Small intestine (tissue), 7 donors: ENCODE results near the gene ACSF2. TPM values are rescaled to one million over a fixed set of nuclear protein-coding genes. Genes with fewer than 3 reads are reported as not detected.

Experiments
- DNase-seq, 2 donors: peaks; one replicate each; pipeline versions ENCODE4 v3.0.0 to v3.0.0-alpha.2; 2013
- FAIRE-seq: peaks from 2 replicates; lab custom pipeline; 2012; peaks lifted over from hg19 to GRCh38; lab: Jason Lieb, UNC
- H3K27ac ChIP-seq, 3 donors: one replicate each; pipeline ENCODE4 v1.5.1; 2013; ENCODE audit warnings: low read length in 2 of 3, mild to moderate bottlenecking in 2 of 3, control low read depth in 1 of 3, inconsistent platforms in 1 of 3, low read depth in 1 of 3, moderate library complexity in 1 of 3
- H3K27me3 ChIP-seq, 3 donors: one replicate each; pipeline ENCODE4 v1.6.1; 2013; ENCODE audit warnings: low read length in 3 of 3, inconsistent platforms in 1 of 3; ENCODE audit not compliant: control insufficient read depth in 3 of 3, insufficient read depth in 3 of 3
- H3K36me3 ChIP-seq, 3 donors: one replicate each; pipeline ENCODE4 v1.6.1; 2013; ENCODE audit warnings: low read length in 3 of 3, inconsistent platforms in 1 of 3, low read depth in 1 of 3, mild to moderate bottlenecking in 1 of 3, moderate library complexity in 1 of 3; ENCODE audit not compliant: control insufficient read depth in 3 of 3, insufficient read depth in 2 of 3
- H3K4me1 ChIP-seq, 3 donors: one replicate each; pipeline ENCODE4 v1.6.1; 2013; ENCODE audit warnings: low read length in 2 of 3, inconsistent platforms in 1 of 3, low read depth in 1 of 3, mild to moderate bottlenecking in 1 of 3, moderate library complexity in 1 of 3; ENCODE audit not compliant: control insufficient read depth in 3 of 3, insufficient read depth in 2 of 3
- H3K4me3 ChIP-seq, 3 donors: one replicate each; pipeline ENCODE4 v1.5.1; 2013; ENCODE audit warnings: low read length in 3 of 3, control low read depth in 1 of 3, inconsistent platforms in 1 of 3, low read depth in 1 of 3, mild to moderate bottlenecking in 1 of 3, moderate library complexity in 1 of 3
- H3K9me3 ChIP-seq, 2 donors: one replicate each; pipeline ENCODE4 v1.6.1; 2013; ENCODE audit warnings: low read depth in 1 of 2, low read length in 1 of 2; ENCODE audit not compliant: control insufficient read depth in 2 of 2, insufficient read depth in 1 of 2
- WGBS, 3 donors: extraction: QIAGEN DNeasy Blood & Tissue Kit; methylation state at CpG; one replicate each; pipeline ENCODE4 v1.1.7; 2013; 5-methylcytosine and 5-hydroxymethylcytosine counted together
- polyA plus RNA-seq, 4 donors: library from polyadenylated mRNA; stranded (reverse) in 3 of 4; unstranded in 1 of 4; fragments of 200-250 nt in 3 of 4; fragments of 120-200 nt in 1 of 4; gene quantifications; one replicate each; pipeline versions ENCODE4 v1.2.1 to v1.2.3, GENCODE V29; 2013
- donor health status: healthy with polysubstance abuse.
- donor health status: control.
- donor health status: control.
- donor health status: Bipolar disorder and iron deficiency.
- donor health status: healthy.

Gene ACSF2
- polyA plus RNA-seq, 4 donors: 13.5 to 259 (median 117) TPM

DNA sequence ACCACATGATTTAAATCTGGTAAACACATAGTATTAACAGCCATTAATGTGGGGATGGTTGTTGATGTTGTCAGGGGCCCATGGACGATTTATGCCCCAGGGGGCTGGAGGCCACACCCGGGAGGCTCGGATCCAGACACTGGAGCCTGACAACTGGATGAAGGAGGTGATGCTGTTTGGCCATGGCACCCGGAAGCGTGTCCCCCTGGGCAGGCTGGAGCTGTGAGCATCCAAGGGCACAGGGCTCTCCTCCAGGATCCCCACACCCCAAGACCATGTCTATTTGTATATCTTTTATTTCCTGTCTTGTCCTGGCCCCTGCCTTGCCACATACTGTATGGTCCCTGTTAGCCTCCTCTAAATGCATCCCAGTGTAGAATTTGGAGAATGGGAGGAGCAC, 57.2 kb downstream of the ACSF2 start:
- no peak for DNase-seq
- FAIRE-seq: no peak
- Histone ChIP-seq H3K36me3 (peaks cover 4 to 60% (median 6%) of the 10 kb centered on the region in 3 donors), H3K9me3 (no peaks in the 10 kb centered on the region), H3K27me3 (no peaks in the 10 kb centered on the region), H3K4me1 (peaks cover 0 to 11% (median 6%) of the 10 kb centered on the region in 3 donors), H3K4me3 (no peak overlapping the region), H3K27ac (no peak overlapping the region)
- WGBS, 3 donors: 85 to 92% (median 91%) methylated on average over 5 of the region's 5 CpGs

GRCh38 chr17:50484386-50485155, 58.6 kb downstream of the ACSF2 start:
- FAIRE-seq: no peak
- Histone ChIP-seq H3K9me3 (no peaks in the 10 kb centered on the region), H3K4me3 (no peak overlapping the region), H3K36me3 (peaks cover 4 to 64% (median 6%) of the 10 kb centered on the region in 3 donors), H3K27ac (no peak overlapping the region), H3K4me1 (peaks cover 0 to 8% (median 4%) of the 10 kb centered on the region in 3 donors), H3K27me3 (no peaks in the 10 kb centered on the region)
- no peak for DNase-seq
- 96 to 99% (median 97%) methylated on average over 10 to 11 of the region's 11 CpGs for WGBS, 3 donors

GRCh38 chr17:50487213-50488096, 61.4 kb downstream of the ACSF2 start:
- H3K36me3 ChIP-seq: peaks cover 4 to 52% (median 6%) of the 10 kb centered on the region in 3 donors
- peaks cover 0 to 4% (median 0%) of the 10 kb centered on the region in 3 donors for H3K4me1 ChIP-seq
- no peaks in the 10 kb centered on the region for H3K9me3 ChIP-seq
- 76 to 85% (median 79%) methylated on average over 16 to 17 of the region's 17 CpGs for WGBS, 3 donors
- H3K4me3 ChIP-seq: no peak overlapping the region
- no peak overlapping the region for H3K27ac ChIP-seq
- no peaks in the 10 kb centered on the region for H3K27me3 ChIP-seq
- no peak for FAIRE-seq
- DNase-seq: no peak

DNA sequence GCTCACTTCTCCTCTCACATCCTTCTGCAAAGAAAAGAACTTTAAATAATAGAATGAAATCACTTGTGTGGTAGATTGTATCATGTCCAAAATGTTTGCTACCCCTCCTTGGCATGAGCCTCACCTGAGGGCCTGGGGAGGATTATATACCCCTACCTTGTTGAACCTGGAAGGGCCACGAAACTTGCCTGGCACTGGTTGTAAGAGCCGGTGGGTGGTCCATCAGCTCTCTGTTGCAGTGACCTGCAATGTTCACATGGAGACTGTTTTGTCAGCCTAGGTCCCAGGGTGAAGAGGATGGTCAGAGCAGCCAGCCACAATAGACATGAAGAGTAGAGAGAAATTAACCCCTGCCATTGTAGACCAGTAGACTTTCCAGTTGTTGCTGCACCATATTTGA, 62.9 kb downstream of the ACSF2 start:
- Histone ChIP-seq H3K4me3 (no peak overlapping the region), H3K27me3 (no peaks in the 10 kb centered on the region), H3K27ac (no peak overlapping the region), H3K9me3 (no peaks in the 10 kb centered on the region), H3K4me1 (no peaks in the 10 kb centered on the region), H3K36me3 (peaks cover 3 to 39% (median 6%) of the 10 kb centered on the region in 3 donors)
- WGBS, 3 donors: 84 to 94% (median 93%) methylated on average over 2 of the region's 2 CpGs
- FAIRE-seq (no peak), DNase-seq (no peak)

DNA sequence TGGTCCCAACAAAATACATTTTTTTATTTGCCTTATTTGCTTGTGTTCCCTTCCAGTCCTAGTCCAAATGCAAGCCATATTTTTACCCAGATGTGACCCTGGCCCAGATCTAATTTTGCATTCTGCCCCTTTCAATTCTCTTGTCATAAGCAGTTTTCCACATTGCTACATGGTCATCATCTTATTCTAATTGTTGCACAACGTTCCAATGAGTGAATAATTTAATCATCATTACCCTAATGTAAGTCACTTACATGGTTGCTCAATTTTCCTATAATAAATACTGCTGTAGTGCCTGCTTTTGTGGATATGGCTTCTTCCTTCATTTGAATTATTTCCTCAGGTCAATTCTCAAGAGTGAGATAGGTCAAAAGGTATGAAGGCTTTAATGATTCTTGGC, 65.5 kb downstream of the ACSF2 start:
- H3K4me3 ChIP-seq: no peak overlapping the region
- DNase-seq: no peak
- no peaks in the 10 kb centered on the region for H3K9me3 ChIP-seq
- H3K27me3 ChIP-seq: no peaks in the 10 kb centered on the region
- no peak for FAIRE-seq
- peaks cover 0 to 16% (median 0%) of the 10 kb centered on the region in 3 donors for H3K36me3 ChIP-seq
- WGBS, 3 donors: 50 to 61% (median 60%) methylated on average over 1 of the region's 1 CpG
- H3K27ac ChIP-seq: no peak overlapping the region
- H3K4me1 ChIP-seq: no peaks in the 10 kb centered on the region

DNA sequence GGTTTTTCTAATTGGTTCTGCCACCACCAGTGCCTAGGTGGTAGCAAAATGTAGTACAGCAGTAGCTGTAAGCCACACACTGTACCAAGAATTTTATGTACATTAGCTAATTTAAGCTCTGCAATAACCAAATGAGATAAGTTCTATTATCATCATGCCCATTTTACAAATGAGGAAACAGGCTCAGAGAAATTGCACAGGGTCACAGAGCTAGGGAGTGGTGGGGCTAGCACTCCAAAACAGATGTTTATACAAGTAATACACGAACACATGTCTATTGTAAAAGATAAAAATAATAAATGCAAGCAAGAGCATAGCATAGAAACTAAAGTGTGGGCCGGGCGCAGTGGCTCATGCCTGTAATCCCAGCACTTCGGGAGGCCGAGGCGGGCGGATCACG, 66.2 kb downstream of the ACSF2 start:
- DNase-seq (no peak), FAIRE-seq (no peak)
- H3K9me3 ChIP-seq: no peaks in the 10 kb centered on the region
- 81 to 87% (median 82%) methylated on average over 6 to 7 of the region's 8 CpGs for WGBS, 3 donors
- no peak overlapping the region for H3K27ac ChIP-seq
- no peaks in the 10 kb centered on the region for H3K27me3 ChIP-seq
- peaks cover 0 to 15% (median 0%) of the 10 kb centered on the region in 3 donors for H3K36me3 ChIP-seq
- H3K4me3 ChIP-seq: no peak overlapping the region
- H3K4me1 ChIP-seq: no peaks in the 10 kb centered on the region

DNA sequence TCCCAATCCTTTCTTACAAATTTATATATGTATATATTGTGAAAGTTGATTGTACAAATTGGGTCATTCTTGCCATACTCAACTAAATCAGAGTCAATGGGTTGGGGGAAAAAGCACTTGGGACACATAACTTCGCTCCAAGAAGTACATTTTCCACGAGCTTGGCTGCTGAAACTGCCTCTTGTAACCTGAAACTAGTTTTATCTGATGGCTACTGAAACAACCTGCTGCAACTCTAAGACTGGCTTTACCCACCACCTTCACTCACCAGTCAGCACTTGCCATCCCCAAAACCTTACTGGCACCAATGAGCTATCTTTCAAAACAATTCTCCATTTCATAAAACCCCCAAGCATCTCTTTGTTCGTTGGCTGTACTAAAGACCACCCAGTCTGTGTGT, 67.7 kb downstream of the ACSF2 start:
- WGBS, 3 donors: 50 to 62% (median 56%) methylated on average over 3 of the region's 3 CpGs
- Histone ChIP-seq H3K4me1 (peaks cover 0 to 8% (median 4%) of the 10 kb centered on the region in 3 donors), H3K9me3 (no peaks in the 10 kb centered on the region), H3K36me3 (peaks cover 0 to 2% (median 0%) of the 10 kb centered on the region in 3 donors), H3K27me3 (no peaks in the 10 kb centered on the region), H3K27ac (no peak overlapping the region), H3K4me3 (no peak overlapping the region)
- DNase-seq (no peak), FAIRE-seq (no peak)

- Histone ChIP-seq H3K36me3 (no peaks in the 10 kb centered on the region), H3K27me3 (no peaks in the 10 kb centered on the region), H3K4me3 (no peak overlapping the region), H3K27ac (no peak overlapping the region), H3K4me1 (peaks cover 0 to 8% (median 4%) of the 10 kb centered on the region in 3 donors), H3K9me3 (no peaks in the 10 kb centered on the region)
- WGBS, 3 donors: 84 to 91% (median 90%) methylated on average over 8 of the region's 8 CpGs
- no peak for DNase-seq
- FAIRE-seq: no peak
These were observed 69.3 kb downstream of the ACSF2 start for GRCh38 chr17:50495217-50495823.
